H1 (cell line): ENCODE measurements around the gene PRAF2. TPM values are rescaled to one million over a fixed set of nuclear protein-coding genes. Genes with fewer than 3 reads are reported as not detected.

Experiments used
- CTCF ChIA-PET: fragments of 300-600 bp; sonication (Branson Sonifier 250); formaldehyde crosslinking; loops from one replicate; lab custom pipeline; 2021; ENCODE audit not compliant: partially characterized antibody; lab: Charles Lee
- POLR2A ChIA-PET: fragments of 300-600 bp; sonication (Branson Sonifier 250); formaldehyde crosslinking; loops from one replicate; lab custom pipeline; 2021; ENCODE audit warnings: inconsistent platforms; ENCODE audit not compliant: partially characterized antibody; lab: Charles Lee
- DNase-seq, 2 experiments: peaks; one replicate each; pipeline versions ENCODE4 v3.0.0 to v3.0.0-alpha.2; 2010 to 2022; ENCODE audit warnings: low spot score in 2 of 2, low read depth in 1 of 2, mixed read lengths in 1 of 2
- FAIRE-seq: peaks from 2 replicates; lab custom pipeline; 2011; peaks lifted over from hg19 to GRCh38; lab: Jason Lieb, UNC
- H2AFZ ChIP-seq: 2 replicates; pipeline ENCODE4 v1.8.1; 2012; ENCODE audit warnings: low read length, inconsistent platforms
- H2AK5ac ChIP-seq: 2 replicates; pipeline ENCODE4 v1.6.1; 2013; ENCODE audit warnings: low read depth, low read length
- H2BK120ac ChIP-seq: replicated peaks from 2 replicates; pipeline ENCODE3; 2013; ENCODE audit warnings: low read depth, low read length, inconsistent platforms
- H2BK12ac ChIP-seq: 2 replicates; pipeline ENCODE4 v1.6.1; 2013; ENCODE audit warnings: low read depth, low read length
- H2BK15ac ChIP-seq: 2 replicates; pipeline ENCODE4 v1.6.1; 2013; ENCODE audit warnings: low read length
- H2BK20ac ChIP-seq: 2 replicates; pipeline ENCODE4 v1.6.1; 2013; ENCODE audit warnings: low read length
- H2BK5ac ChIP-seq: 2 replicates; pipeline ENCODE4 v1.6.1; 2013; ENCODE audit warnings: low read depth, low read length
- H3K14ac ChIP-seq: 2 replicates; pipeline ENCODE4 v1.6.1; 2013; ENCODE audit warnings: inconsistent platforms; ENCODE audit not compliant: insufficient read length
- H3K18ac ChIP-seq: 2 replicates; pipeline ENCODE4 v1.6.1; 2013; ENCODE audit warnings: low read length; ENCODE audit errors: extremely low read depth
- H3K23ac ChIP-seq: 2 replicates; pipeline ENCODE4 v1.6.1; 2013; ENCODE audit warnings: inconsistent platforms; ENCODE audit not compliant: insufficient read length
- H3K23me2 ChIP-seq: 2 replicates; pipeline ENCODE4 v1.6.1; 2013; ENCODE audit warnings: low read depth, low read length
- H3K27ac ChIP-seq: 2 replicates; pipeline ENCODE4 v1.6.1; 2011; ENCODE audit warnings: low read depth, low read length, inconsistent platforms
- H3K27me3 ChIP-seq, 4 experiments: replicated peaks in 1 of 4; 1 replicate in 1 of 4; 2 replicates in 3 of 4; pipeline versions ENCODE4 v1.6.1 to v1.8.1; 2011 to 2013; ENCODE audit warnings: low read length in 3 of 4, mild to moderate bottlenecking in 3 of 4, inconsistent platforms in 2 of 4, mixed read lengths in 2 of 4, moderate library complexity in 1 of 4; ENCODE audit not compliant: control insufficient read depth in 3 of 4, insufficient read depth in 3 of 4; ENCODE audit errors: extremely low read depth in 1 of 4
- H3K36me3 ChIP-seq, 4 experiments: 2 replicates each; pipeline versions ENCODE4 v1.6.1 to v1.8.1; 2011 to 2013; ENCODE audit warnings: mild to moderate bottlenecking in 4 of 4, low read length in 3 of 4, moderate library complexity in 2 of 4, control low read depth in 1 of 4, inconsistent platforms in 1 of 4; ENCODE audit not compliant: insufficient read depth in 4 of 4, control insufficient read depth in 2 of 4
- H3K4ac ChIP-seq: replicated peaks from 2 replicates; pipeline ENCODE3; 2013; ENCODE audit warnings: low read length, low read depth, mixed read lengths, inconsistent platforms; ENCODE audit not compliant: insufficient read length
- H3K4me1 ChIP-seq, 4 experiments: replicated peaks in 1 of 4; 1 replicate in 1 of 4; 2 replicates in 3 of 4; pipeline versions ENCODE4 v1.6.1 to v1.8.1; 2011 to 2013; ENCODE audit warnings: low read length in 3 of 4, inconsistent platforms in 2 of 4, mixed read lengths in 1 of 4; ENCODE audit not compliant: insufficient read depth in 4 of 4, control insufficient read depth in 3 of 4
- H3K4me2 ChIP-seq, 2 experiments: 2 replicates each; pipeline versions ENCODE4 v1.6.1 to v1.8.1; 2011 to 2013; ENCODE audit warnings: low read depth in 2 of 2, low read length in 2 of 2, control low read depth in 1 of 2, inconsistent platforms in 1 of 2, mild to moderate bottlenecking in 1 of 2; ENCODE audit not compliant: insufficient read depth in 1 of 2
- H3K4me3 ChIP-seq, 4 experiments: fragments of 200-600, 300-600 bp in 1 of 4; sonication (generic), shearing (Covaris generic), sonication (Bioruptor Twin) in 1 of 4; 2 replicates each; pipeline versions ENCODE4 v1.5.1 to v1.8.1; 2011 to 2016; ENCODE audit warnings: low read length in 4 of 4, low read depth in 3 of 4, control low read depth in 2 of 4, inconsistent platforms in 2 of 4, mild to moderate bottlenecking in 2 of 4, mixed read lengths in 1 of 4, moderate library complexity in 1 of 4; ENCODE audit not compliant: insufficient read depth in 2 of 4; ENCODE audit errors: extremely low read depth in 1 of 4
- H3K56ac ChIP-seq: replicated peaks from 2 replicates; pipeline ENCODE3; 2013; ENCODE audit warnings: low read depth, mild to moderate bottlenecking, mixed read lengths, low read length, inconsistent platforms; ENCODE audit not compliant: insufficient read length
- H3K79me1 ChIP-seq: 2 replicates; pipeline ENCODE4 v1.6.1; 2013; ENCODE audit warnings: low read depth, low read length, control low read depth
- H3K79me2 ChIP-seq, 2 experiments: 2 replicates each; pipeline versions ENCODE4 v1.6.1 to v1.8.1; 2012 to 2013; ENCODE audit warnings: low read length in 2 of 2, mild to moderate bottlenecking in 2 of 2, inconsistent platforms in 1 of 2; ENCODE audit not compliant: insufficient read depth in 2 of 2, control insufficient read depth in 1 of 2
- H3K9ac ChIP-seq, 4 experiments: replicated peaks in 1 of 4; 1 replicate in 1 of 4; 2 replicates in 3 of 4; pipeline versions ENCODE4 v1.6.1 to v1.8.1; 2011 to 2013; ENCODE audit warnings: low read depth in 3 of 4, low read length in 3 of 4, control low read depth in 2 of 4, mild to moderate bottlenecking in 2 of 4, moderate library complexity in 2 of 4, inconsistent platforms in 1 of 4; ENCODE audit errors: extremely low read depth in 1 of 4
- H3K9me3 ChIP-seq, 2 experiments: 2 replicates each; pipeline versions ENCODE4 v1.6.1 to v1.8.1; 2012 to 2013; ENCODE audit warnings: mild to moderate bottlenecking in 2 of 2, moderate library complexity in 2 of 2, control low read depth in 1 of 2, inconsistent platforms in 1 of 2, low read depth in 1 of 2, low read length in 1 of 2, mixed read lengths in 1 of 2; ENCODE audit not compliant: insufficient read depth in 2 of 2
- H4K20me1 ChIP-seq, 2 experiments: replicated peaks in 1 of 2; 2 replicates each; pipeline versions ENCODE3 to v1.8.1; 2011 to 2013; ENCODE audit warnings: inconsistent platforms in 2 of 2, low read length in 2 of 2, mild to moderate bottlenecking in 1 of 2; ENCODE audit not compliant: insufficient read depth in 2 of 2, control insufficient read depth in 1 of 2
- H4K5ac ChIP-seq: 2 replicates; pipeline ENCODE4 v1.6.1; 2013; ENCODE audit warnings: low read length, low read depth, mixed read lengths, inconsistent platforms; ENCODE audit not compliant: insufficient read length
- H4K8ac ChIP-seq: 2 replicates; pipeline ENCODE4 v1.8.0; 2013; ENCODE audit warnings: mild to moderate bottlenecking, moderate library complexity, low read length, inconsistent platforms; ENCODE audit not compliant: insufficient read depth; ENCODE audit errors: extremely low read depth
- H4K91ac ChIP-seq: replicated peaks from 2 replicates; pipeline ENCODE3; 2013; ENCODE audit warnings: low read length, mixed read lengths, inconsistent platforms; ENCODE audit not compliant: insufficient read length
- CREB1 ChIP-seq: IDR thresholded peaks from 2 replicates; pipeline ENCODE4 v1.6.1; 2012; ENCODE audit warnings: inconsistent platforms
- CTCF ChIP-seq, 3 experiments: IDR thresholded peaks; 1 replicate in 2 of 3; 2 replicates in 1 of 3; pipeline versions ENCODE4 v1.5.1 to v1.6.1; 2011; ENCODE audit warnings: low read length in 3 of 3, mild to moderate bottlenecking in 3 of 3, inconsistent platforms in 2 of 3, low read depth in 1 of 3, moderate library complexity in 1 of 3; ENCODE audit not compliant: insufficient read depth in 1 of 3; ENCODE audit errors: control extremely low read depth in 1 of 3
- KDM4A ChIP-seq: IDR thresholded peaks from one replicate; pipeline ENCODE4 v1.7.1; 2012; ENCODE audit warnings: low read depth, mild to moderate bottlenecking, moderate library complexity, low read length, inconsistent platforms; ENCODE audit not compliant: severe bottlenecking
- RAD21 ChIP-seq, 2 experiments: IDR thresholded peaks in 1 of 2; conservative IDR thresholded peaks in 1 of 2; 2 replicates each; pipeline ENCODE4 v1.6.1; 2011; ENCODE audit warnings: low read depth in 2 of 2, low read length in 2 of 2, improper control_type of control experiment in 1 of 2, inconsistent platforms in 1 of 2, mild to moderate bottlenecking in 1 of 2, moderate library complexity in 1 of 2
- SIX5 ChIP-seq: IDR thresholded peaks from 2 replicates; pipeline ENCODE4 v1.6.1; 2011; ENCODE audit warnings: mild to moderate bottlenecking, low read depth, low read length
- TAF1 ChIP-seq: IDR thresholded peaks from 2 replicates; pipeline ENCODE4 v1.6.1; 2011; ENCODE audit warnings: mild to moderate bottlenecking, low read depth, low read length
- ZNF274 ChIP-seq: IDR thresholded peaks from 2 replicates; pipeline ENCODE4 v1.7.0; 2012; ENCODE audit warnings: low read length, borderline replicate concordance; ENCODE audit errors: extremely low read depth
- whole genome bisulfite sequencing, 2 experiments: shearing (Covaris generic) in 1 of 2; methylation state at CpG; one replicate each; pipeline versions ENCODE4 v1.1.6 to v1.1.7; 2013 to 2015; ENCODE audit warnings: low lambda C conversion rate in 2 of 2, mixed read lengths in 2 of 2, inconsistent platforms in 1 of 2, low coverage in 1 of 2, missing lambda C conversion rate in 1 of 2; ENCODE audit not compliant: insufficient replicate concordance in 2 of 2, insufficient coverage in 1 of 2, insufficient read length in 1 of 2; ENCODE audit errors: extremely low coverage in 1 of 2, missing lambda C conversion rate in 1 of 2; 5-methylcytosine and 5-hydroxymethylcytosine counted together
- polyA plus RNA-seq, 7 experiments: library from polyadenylated mRNA; depleted of rRNA in 3 of 7; stranded (reverse) in 5 of 7; unstranded in 2 of 7; fragments of >200 nt in 5 of 7; fragments of 200-250 nt in 2 of 7; gene quantifications; 1 replicate in 5 of 7; 2 replicates in 1 of 7; 4 replicates in 1 of 7; pipeline versions ENCODE4 v1.2.1 to v1.2.3, GENCODE V29; 2011 to 2013; ENCODE audit warnings: missing spikeins in 2 of 7, mixed read lengths in 2 of 7
- total RNA-seq: library from RNA; stranded (reverse); fragmentation: NEBNext Ultra II Directional; extraction: Animal tissue kit (Norgen Biotek cat#: 25700); gene quantifications from 2 replicates; pipeline ENCODE4 v1.2.1, GENCODE V29; 2021

Gene PRAF2
- total and polyA plus RNA-seq, 2 of the 8 experiments (the other 6 are each of a cell fraction or from before 2014, with no cell fraction given) = 11.3 to 15.4 TPM

- Histone ChIP-seq H3K14ac (no peak overlapping the region), H3K79me1 (no peaks in the 10 kb centered on the region), H3K9me3 (no peaks in the 10 kb centered on the region), H4K8ac (no peak overlapping the region), H3K23ac (no peak overlapping the region), H3K4ac (no peak overlapping the region), H3K18ac (no peak overlapping the region), H2AFZ (no peak overlapping the region), H3K4me3 (no peak overlapping the region), H2BK15ac (no peak overlapping the region), H3K56ac (no peak overlapping the region), H4K20me1 (no peaks in the 10 kb centered on the region), H3K4me1 (peaks cover 0 to 7% (median 4%) of the 10 kb centered on the region in 4 experiments; a peak in 5 of 7 replicates), H3K4me2 (no peak overlapping the region), H3K27me3 (no peaks in the 10 kb centered on the region), H3K23me2 (no peaks in the 10 kb centered on the region; the same call in 1 of the 2 replicates), H2BK20ac (no peak overlapping the region), H3K9ac (no peak overlapping the region), H2AK5ac (no peak overlapping the region), H4K91ac (no peak overlapping the region), H4K5ac (no peak overlapping the region), H2BK5ac (no peak overlapping the region), H2BK120ac (no peak overlapping the region), H2BK12ac (no peak overlapping the region), H3K36me3 (peaks cover 0 to 4% (median 0%) of the 10 kb centered on the region in 4 experiments; a peak in 2 of 8 replicates), H3K27ac (no peak overlapping the region), H3K79me2 (no peaks in the 10 kb centered on the region)
- 96% methylated on average over 10 of the region's 13 CpGs; no CpG with 5 or more reads in 1 of the 2 experiments for WGBS, 2 experiments
- CTCF ChIA-PET = interaction anchor here (1.0 kb wide), 1 partner anchor 10 kb away, joined by 4 read pairs; no protein-coding TSS in a partner anchor
- FAIRE-seq = peak; percentile 52
- DNase-seq = no peak
- TF ChIP-seq ZNF274 = no peak
- no peak for TF ChIP-seq SIX5
- peak; percentile 24 to 42; a peak in 2 of 4 replicates for TF ChIP-seq RAD21 (IDR thresholded peaks at IDR 0.05 in 1 of 2, conservative IDR thresholded peaks at IDR 0.05 in 1 of 2; ENCODE audit: low read depth in 2 of 2, low read length in 2 of 2)
- peak in 2 of 3 experiments; percentile 37 to 43; a peak in 3 of 4 replicates for TF ChIP-seq CTCF (IDR thresholded peaks at IDR 0.05; ENCODE audit: control extremely low read depth in 1 of 3, insufficient read depth in 1 of 3, low read depth in 1 of 3, low read length in 3 of 3)
- TF ChIP-seq TAF1 = no peak
- no peak for TF ChIP-seq KDM4A
- no peak for TF ChIP-seq CREB1
- POLR2A ChIA-PET = no interaction called here
These were observed 1.5 kb upstream of the PRAF2 start for GRCh38 chrX:49075347-49075746.
